IPS-20b (cell line): ENCODE results near the gene PCDH9.
"Not testable (repeated sequence)": the region's sequence is repeated elsewhere in the genome, so short reads cannot be mapped to it uniquely, and the experiment has no call there.

Experiments used
- H3K27ac ChIP-seq: one replicate; pipeline ENCODE4 v1.5.1; 2013; ENCODE audit warnings: low read length
- H3K27me3 ChIP-seq: 2 replicates; pipeline ENCODE4 v1.6.1; 2013; ENCODE audit warnings: mild to moderate bottlenecking, low read length, inconsistent platforms; ENCODE audit not compliant: insufficient read depth
- H3K36me3 ChIP-seq: 2 replicates; pipeline ENCODE4 v1.6.1; 2013; ENCODE audit warnings: low read depth, mild to moderate bottlenecking, inconsistent platforms, low read length, moderate library complexity; ENCODE audit not compliant: insufficient read depth
- H3K4me1 ChIP-seq: 2 replicates; pipeline ENCODE4 v1.6.1; 2013; ENCODE audit warnings: mild to moderate bottlenecking, control low read depth, inconsistent platforms, low read length, moderate library complexity; ENCODE audit not compliant: insufficient read depth
- H3K4me3 ChIP-seq: 2 replicates; pipeline ENCODE4 v1.5.1; 2013; ENCODE audit warnings: mild to moderate bottlenecking, low read length, inconsistent platforms
- H3K9ac ChIP-seq: 2 replicates; pipeline ENCODE4 v1.6.1; 2013; ENCODE audit warnings: low read depth, mild to moderate bottlenecking, inconsistent platforms, low read length, moderate library complexity
- H3K9me3 ChIP-seq: 2 replicates; pipeline ENCODE4 v1.6.1; 2013; ENCODE audit warnings: mild to moderate bottlenecking, low read depth, low read length, inconsistent platforms; ENCODE audit not compliant: insufficient read depth

Gene PCDH9

DNA sequence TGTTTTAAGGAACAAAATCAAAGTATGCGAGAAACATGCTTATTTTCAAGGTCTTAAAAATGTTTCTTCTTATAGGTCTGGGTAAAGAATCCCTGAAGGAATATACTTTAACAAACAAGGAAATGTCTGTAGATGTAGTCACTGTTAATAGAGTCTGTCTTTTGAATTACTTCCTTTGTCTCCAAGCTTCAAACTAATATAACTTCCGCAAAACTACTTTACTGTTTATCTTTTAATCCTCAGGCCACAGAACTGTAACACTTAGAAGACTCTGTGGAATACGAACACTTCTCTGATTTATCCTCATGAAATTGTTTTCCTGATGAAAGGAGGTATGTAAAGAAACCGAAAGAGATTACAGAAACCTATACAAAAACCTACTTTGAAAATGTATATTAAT, 316.0 kb downstream of the PCDH9 start:
- no peaks in the 10 kb centered on the region for H3K36me3 ChIP-seq
- H3K27me3 ChIP-seq: no peaks in the 10 kb centered on the region
- no peak overlapping the region for H3K9ac ChIP-seq
- H3K4me1 ChIP-seq: no peaks in the 10 kb centered on the region
- no peak overlapping the region for H3K27ac ChIP-seq
- H3K4me3 ChIP-seq: no peak overlapping the region
- no peaks in the 10 kb centered on the region for H3K9me3 ChIP-seq

DNA sequence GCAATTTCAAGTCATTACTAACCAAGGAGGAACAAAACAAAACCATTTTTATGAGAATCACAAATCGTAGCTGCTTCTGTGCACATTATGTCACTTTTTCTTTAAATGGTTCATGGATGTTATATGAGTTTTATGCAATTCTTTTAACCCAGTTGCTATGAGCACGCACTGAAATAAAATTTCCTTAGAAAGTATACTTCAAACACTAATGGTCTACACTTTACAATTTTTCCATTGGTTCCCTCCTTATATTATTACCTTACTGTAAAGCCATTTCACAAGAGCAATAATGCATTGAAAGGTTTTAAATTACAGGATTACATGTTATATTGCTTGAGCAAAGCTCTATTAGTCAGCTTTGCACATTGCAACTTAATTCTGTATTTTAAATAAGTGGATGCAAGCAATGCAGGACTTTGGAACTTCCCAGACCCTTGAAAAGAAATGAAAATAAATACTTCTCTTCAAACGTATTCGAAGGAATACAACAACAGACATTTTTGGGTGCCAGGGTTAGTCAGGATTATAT, 318.7 kb downstream of the PCDH9 start:
- Histone ChIP-seq H3K4me3 (no peak overlapping the region), H3K9me3 (no peaks in the 10 kb centered on the region), H3K36me3 (no peaks in the 10 kb centered on the region), H3K9ac (no peak overlapping the region), H3K27me3 (no peaks in the 10 kb centered on the region), H3K27ac (no peak overlapping the region), H3K4me1 (no peaks in the 10 kb centered on the region)

DNA sequence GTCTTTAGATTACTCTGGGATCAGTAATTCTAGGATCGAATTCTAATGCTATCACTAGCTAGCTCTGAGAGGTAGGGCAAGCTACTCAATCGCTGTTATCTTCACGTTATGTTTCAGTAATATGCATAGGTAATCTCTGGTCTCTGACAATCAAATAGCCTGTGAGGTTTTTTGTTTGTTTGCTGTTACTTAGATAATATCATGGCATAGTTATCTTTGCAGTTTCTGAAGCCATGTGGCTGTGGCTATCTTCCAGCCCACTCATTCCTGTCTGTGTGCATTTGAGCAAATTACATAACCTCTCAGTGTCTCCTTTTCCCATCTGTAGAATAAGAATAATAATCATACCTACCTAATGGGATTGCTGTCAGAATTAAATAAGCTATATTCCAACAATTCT, 330.2 kb downstream of the PCDH9 start:
- H3K4me1 ChIP-seq: peaks cover 1% of the 10 kb centered on the region; the same call in 1 of the 2 replicates
- H3K9me3 ChIP-seq: no peaks in the 10 kb centered on the region
- H3K27me3 ChIP-seq: no peaks in the 10 kb centered on the region
- no peaks in the 10 kb centered on the region for H3K36me3 ChIP-seq
- no peak overlapping the region for H3K9ac ChIP-seq
- H3K4me3 ChIP-seq: no peak overlapping the region
- H3K27ac ChIP-seq: no peak overlapping the region

DNA sequence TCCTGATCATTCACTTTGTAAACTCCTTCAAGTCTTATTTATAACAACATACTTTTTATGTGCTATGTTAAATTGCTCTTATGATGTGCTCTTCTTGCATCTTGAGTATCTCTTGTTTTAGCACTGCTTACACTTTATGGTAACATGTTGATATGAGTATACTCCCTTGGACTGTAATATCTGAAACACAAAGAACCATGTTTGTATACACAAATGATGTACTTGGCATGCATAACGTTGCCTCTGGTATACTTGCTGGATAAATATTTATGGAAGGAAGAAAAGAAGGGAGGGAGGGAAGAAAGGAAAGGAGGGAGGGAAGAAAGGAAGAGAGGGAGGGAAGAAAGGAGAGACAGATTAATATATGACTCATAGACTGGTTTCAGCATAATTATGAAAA, 333.2 kb downstream of the PCDH9 start:
- H3K36me3 ChIP-seq: no peaks in the 10 kb centered on the region
- no peaks in the 10 kb centered on the region for H3K27me3 ChIP-seq
- H3K4me1 ChIP-seq: no peaks in the 10 kb centered on the region

DNA sequence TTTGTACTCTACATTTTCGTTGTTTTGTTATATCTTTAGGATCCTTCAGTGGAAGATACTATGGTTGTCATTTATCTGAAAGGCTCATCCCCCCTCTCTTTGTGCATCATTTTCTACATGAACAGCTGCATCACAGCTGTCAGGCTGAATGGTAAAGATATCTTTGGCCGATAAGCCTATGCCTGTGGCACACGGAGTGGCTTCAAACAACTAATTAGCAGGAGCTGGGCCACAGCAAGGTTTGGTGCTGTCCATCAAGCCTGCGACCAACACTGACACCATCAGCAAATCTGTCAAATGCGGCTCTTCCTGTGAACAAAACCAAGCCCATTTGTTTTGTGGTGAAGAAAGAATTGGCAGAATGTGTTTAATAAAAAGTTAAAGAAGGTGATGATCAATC, 334.4 kb downstream of the PCDH9 start:
- Histone ChIP-seq H3K36me3 (no peaks in the 10 kb centered on the region), H3K4me1 (no peaks in the 10 kb centered on the region), H3K27ac (no peak overlapping the region), H3K4me3 (no peak overlapping the region), H3K9me3 (no peaks in the 10 kb centered on the region), H3K9ac (no peak overlapping the region), H3K27me3 (no peaks in the 10 kb centered on the region)

More for the DNA sequence above, 333.2 kb downstream of the PCDH9 start:
- no peaks in the 10 kb centered on the region for H3K9me3 ChIP-seq
- no peak overlapping the region for H3K27ac ChIP-seq
- no peak overlapping the region for H3K4me3 ChIP-seq
- no peak overlapping the region for H3K9ac ChIP-seq

DNA sequence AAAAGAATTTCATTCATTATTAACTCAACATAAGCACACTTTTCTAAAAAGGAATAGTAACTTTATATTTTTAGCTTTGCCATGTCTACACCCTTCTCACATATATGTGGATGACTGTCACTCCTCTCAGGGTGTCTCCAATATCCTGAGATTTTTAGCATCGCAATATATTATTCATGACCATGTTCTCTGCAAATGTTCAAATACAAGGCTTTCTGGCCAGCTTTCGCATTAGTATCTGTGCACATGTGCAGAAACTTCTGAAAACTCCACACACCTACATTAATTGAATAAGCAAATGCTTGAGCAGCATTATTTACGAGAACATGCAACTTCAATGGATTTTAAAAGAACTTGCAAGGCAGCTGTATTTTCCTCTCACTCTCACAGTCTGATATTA, 334.8 kb downstream of the PCDH9 start:
- Histone ChIP-seq H3K27me3 (no peaks in the 10 kb centered on the region), H3K4me1 (no peaks in the 10 kb centered on the region), H3K9me3 (no peaks in the 10 kb centered on the region), H3K9ac (no peak overlapping the region), H3K4me3 (no peak overlapping the region), H3K36me3 (no peaks in the 10 kb centered on the region), H3K27ac (no peak overlapping the region)

DNA sequence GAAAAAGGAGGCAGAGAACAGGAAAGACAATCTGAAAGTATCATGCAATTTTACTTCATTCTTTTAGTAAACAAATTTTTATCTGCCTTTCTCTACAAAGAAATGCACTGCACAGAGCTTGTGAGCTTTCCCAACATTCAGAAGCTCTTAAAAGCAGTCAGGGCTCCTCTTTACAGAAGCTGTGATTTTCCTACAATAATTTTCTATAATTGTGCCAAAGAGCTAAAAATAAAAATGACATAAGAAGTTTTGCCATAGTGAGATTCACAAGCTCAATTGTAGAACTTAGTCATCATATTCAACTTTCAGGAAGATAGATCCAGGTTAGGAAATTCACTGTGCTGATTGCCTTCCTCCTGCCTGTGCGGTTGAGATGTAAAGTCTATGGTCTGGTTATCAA, 341.4 kb downstream of the PCDH9 start:
- Histone ChIP-seq H3K27me3 (no peaks in the 10 kb centered on the region), H3K9me3 (no peaks in the 10 kb centered on the region), H3K4me3 (no peak overlapping the region), H3K36me3 (no peaks in the 10 kb centered on the region), H3K4me1 (peaks cover 8% of the 10 kb centered on the region; the same call in 1 of the 2 replicates), H3K9ac (no peak overlapping the region), H3K27ac (no peak overlapping the region)

DNA sequence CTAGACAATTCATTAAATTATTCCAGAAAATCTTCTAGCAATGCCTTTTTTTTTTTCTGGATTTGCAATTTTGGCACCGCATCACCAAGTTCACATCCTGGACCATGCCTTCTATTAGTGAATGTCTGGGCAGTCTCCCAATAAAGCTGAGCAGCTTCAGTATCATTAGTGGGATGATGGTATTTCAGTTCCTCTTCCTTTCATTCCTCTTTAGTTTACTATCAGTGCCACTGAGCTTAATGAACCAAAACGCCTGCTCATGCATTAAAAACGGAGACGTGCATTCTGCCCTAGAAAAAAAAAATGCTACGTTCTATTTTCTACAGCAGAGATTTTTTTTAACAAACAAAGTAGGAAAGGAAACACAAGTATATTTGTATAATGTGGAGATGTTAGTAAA, 343.0 kb downstream of the PCDH9 start:
- H3K36me3 ChIP-seq: no peaks in the 10 kb centered on the region
- H3K9ac ChIP-seq: no peak overlapping the region
- H3K27ac ChIP-seq: no peak overlapping the region
- peaks cover 8% of the 10 kb centered on the region; the same call in 1 of the 2 replicates for H3K4me1 ChIP-seq
- H3K27me3 ChIP-seq: no peaks in the 10 kb centered on the region
- no peak overlapping the region for H3K4me3 ChIP-seq
- no peaks in the 10 kb centered on the region for H3K9me3 ChIP-seq

DNA sequence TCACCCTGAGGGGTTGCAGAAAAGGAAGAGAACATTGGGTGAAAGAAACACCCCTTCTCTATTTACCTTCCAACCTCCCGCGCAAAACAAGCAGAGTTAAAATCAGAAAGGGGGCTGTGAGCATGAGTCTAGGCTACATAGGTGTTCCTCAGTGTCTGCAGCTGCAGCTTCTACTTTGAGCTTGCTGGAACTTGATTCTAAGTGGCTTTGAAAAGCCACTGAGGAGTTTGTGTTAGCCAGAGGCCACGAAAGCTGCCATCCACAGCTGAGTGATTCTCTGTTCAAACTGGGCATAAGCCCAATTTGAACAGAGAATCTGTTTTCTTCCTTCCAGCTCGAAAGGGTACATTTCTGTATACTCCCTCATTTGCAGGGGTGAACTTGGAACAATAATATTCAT, 343.9 kb downstream of the PCDH9 start:
- Histone ChIP-seq H3K4me3 (no peak overlapping the region; the same call in 1 of the 2 replicates), H3K27me3 (no peaks in the 10 kb centered on the region), H3K27ac (no peak overlapping the region), H3K9me3 (no peaks in the 10 kb centered on the region), H3K4me1 (peaks cover 8% of the 10 kb centered on the region; the same call in 1 of the 2 replicates), H3K36me3 (no peaks in the 10 kb centered on the region), H3K9ac (no peak overlapping the region)

DNA sequence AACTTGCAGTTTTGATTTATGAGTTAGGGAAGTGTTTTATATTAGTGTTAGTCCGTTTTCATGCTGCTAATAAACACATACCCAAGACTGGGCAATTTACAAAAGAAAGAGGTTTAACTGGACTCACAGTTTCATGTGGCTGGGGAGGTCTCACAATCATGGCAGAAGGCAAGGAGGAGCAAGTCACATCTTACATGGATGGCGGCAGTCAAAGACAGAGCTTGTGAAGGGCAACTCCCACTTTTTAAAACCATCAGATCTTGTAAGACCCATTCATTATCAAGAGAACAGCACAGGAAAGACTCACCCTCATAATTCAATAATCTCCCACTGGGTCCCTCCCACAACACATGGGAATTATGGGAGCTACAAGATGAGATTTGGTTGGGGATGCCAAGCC, 349.0 kb downstream of the PCDH9 start:
- H3K27ac ChIP-seq, H3K27me3 ChIP-seq, H3K9ac ChIP-seq, H3K4me3 ChIP-seq, H3K36me3 ChIP-seq, H3K4me1 ChIP-seq, H3K9me3 ChIP-seq: not testable (repeated sequence)

DNA sequence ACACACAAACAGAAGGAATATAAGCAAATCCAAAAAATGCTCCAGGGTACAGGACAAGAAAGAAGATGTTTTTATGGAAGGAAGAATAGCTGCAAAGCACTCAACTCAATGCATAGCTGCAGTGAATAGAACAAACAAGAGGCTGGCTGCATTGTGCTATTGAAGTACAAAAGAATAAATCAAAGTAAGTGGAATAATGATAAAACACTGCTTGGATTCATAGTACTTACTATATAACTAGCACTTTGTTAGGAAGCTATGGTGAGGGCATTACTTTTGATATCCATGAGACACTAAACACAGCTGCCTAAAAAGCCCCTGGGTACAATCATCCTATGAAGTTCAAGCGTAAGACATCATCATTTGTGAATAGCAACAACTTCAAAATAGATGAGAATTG, 350.1 kb downstream of the PCDH9 start:
- Histone ChIP-seq H3K36me3 (no peaks in the 10 kb centered on the region), H3K4me1 (no peaks in the 10 kb centered on the region)

DNA sequence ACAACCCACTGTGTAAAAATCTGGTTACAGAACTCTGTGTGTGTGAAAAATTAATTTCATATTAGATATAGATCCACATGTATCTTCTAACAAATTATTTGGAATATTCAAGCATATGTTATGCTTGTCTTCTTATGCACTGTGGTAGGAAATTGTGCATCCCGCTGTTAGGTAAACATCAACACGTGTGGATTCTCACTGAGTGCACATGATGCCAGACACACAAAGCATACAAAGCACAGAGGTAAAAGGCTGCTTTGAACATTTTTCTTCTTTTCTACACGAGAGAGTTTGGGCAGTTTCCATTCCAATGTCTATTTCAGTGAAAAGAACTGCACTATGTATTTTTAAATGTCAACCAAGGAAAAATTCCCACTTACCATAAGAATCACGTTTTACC, 354.9 kb downstream of the PCDH9 start:
- Histone ChIP-seq H3K27ac (no peak overlapping the region), H3K36me3 (no peaks in the 10 kb centered on the region), H3K4me1 (no peaks in the 10 kb centered on the region), H3K9ac (no peak overlapping the region), H3K9me3 (no peaks in the 10 kb centered on the region), H3K27me3 (no peaks in the 10 kb centered on the region), H3K4me3 (no peak overlapping the region)

More for the DNA sequence above, 350.1 kb downstream of the PCDH9 start:
- Histone ChIP-seq H3K27ac (no peak overlapping the region), H3K9ac (no peak overlapping the region), H3K27me3 (no peaks in the 10 kb centered on the region), H3K4me3 (no peak overlapping the region), H3K9me3 (no peaks in the 10 kb centered on the region)
